NCI-H1048 (cell line): ENCODE measurements around the gene SH3BP1.
"Not testable (repeated sequence)": the region's sequence is repeated elsewhere in the genome, so short reads cannot be mapped to it uniquely, and the experiment has no call there.

Source experiments
- DNase-seq: peaks from one replicate; lab custom pipeline; 2025; lab: John Stamatoyannopoulos, UW

The SH3BP1 gene

GRCh38 chr22:37639070-37639760 lies at the start of gene SH3BP1:
SH3BP1 (plus strand) TSS chr22:37639669; CDS start chr22:37639788, 119 bp downstream.
- DNase-seq: no peak

- DNase-seq: not testable (repeated sequence)
Observed at GRCh38 chr22:37591081-37591480, 48.4 kb upstream of the SH3BP1 start.

GRCh38 chr22:37591823-37592404 lies 47.6 kb upstream of the SH3BP1 start:
- no peak for DNase-seq

GRCh38 chr22:37594237-37594636 lies 45.2 kb upstream of the SH3BP1 start:
- no peak for DNase-seq

GRCh38 chr22:37599153-37599552 lies 40.3 kb upstream of the SH3BP1 start:
- no peak for DNase-seq

GRCh38 chr22:37601203-37601539 lies 38.3 kb upstream of the SH3BP1 start:
- DNase-seq: peak; percentile 60

GRCh38 chr22:37601540-37602442 lies 37.7 kb upstream of the SH3BP1 start:
- peak; percentile 95 for DNase-seq

- DNase-seq: not testable (repeated sequence)
Observed at GRCh38 chr22:37602546-37603277, 36.8 kb upstream of the SH3BP1 start.

- DNase-seq: no peak
Observed at GRCh38 chr22:37604074-37604473, 35.4 kb upstream of the SH3BP1 start.

- DNase-seq: no peak
Observed at GRCh38 chr22:37604875-37605274, 34.6 kb upstream of the SH3BP1 start.

GRCh38 chr22:37607010-37607934 lies 32.2 kb upstream of the SH3BP1 start:
- DNase-seq: peak; percentile 77

GRCh38 chr22:37607935-37608476 lies 31.5 kb upstream of the SH3BP1 start:
- no peak for DNase-seq

GRCh38 chr22:37608477-37609239 lies 30.8 kb upstream of the SH3BP1 start, which contains the start of gene GGA1:
GGA1 (plus strand) TSS chr22:37608834; CDS start chr22:37608861, 27 bp downstream.
- DNase-seq: peak; percentile 87

- no peak for DNase-seq
Observed at GRCh38 chr22:37609240-37610152, 30.0 kb upstream of the SH3BP1 start.

GRCh38 chr22:37610153-37610475 lies 29.4 kb upstream of the SH3BP1 start:
- not testable (repeated sequence) for DNase-seq

GRCh38 chr22:37610480-37611129 lies 28.9 kb upstream of the SH3BP1 start:
- no peak for DNase-seq

GRCh38 chr22:37611207-37611606 lies 28.3 kb upstream of the SH3BP1 start:
- DNase-seq: no peak
